Measurements from ENCODE around the gene HS2ST1.

- TF ChIP-seq CTCF (IDR thresholded peaks at IDR 0.05; ENCODE audit: low read depth, low read length, missing input control) (no peak), SP1 (IDR thresholded peaks at IDR 0.05) (no peak), EGR1 (IDR thresholded peaks at IDR 0.05; ENCODE audit: low read depth in 2 of 2) (no peak), YY1 (IDR thresholded peaks at IDR 0.05) (no peak), REST (IDR thresholded peaks at IDR 0.05) (no peak), ZBTB33 (IDR thresholded peaks at IDR 0.05) (no peak), GABPA (IDR thresholded peaks at IDR 0.05 in 1 of 2, conservative IDR thresholded peaks at IDR 0.05 in 1 of 2) (no peak), ATF3 (IDR thresholded peaks at IDR 0.05) (no peak), RAD21 (IDR thresholded peaks at IDR 0.05) (no peak), MAX (IDR thresholded peaks at IDR 0.05) (no peak), NR2F2 (IDR thresholded peaks at IDR 0.05) (no peak), HNF4G (IDR thresholded peaks at IDR 0.05) (no peak)
Measured at GRCh38 chr1:86939406-86939805, 25.0 kb downstream of the HS2ST1 start.

Measured in liver (tissue), 3 donors.